GM18507 (cell line): ENCODE results near the gene EXOC2.
"Not testable (repeated sequence)": the region's sequence is repeated elsewhere in the genome, so short reads cannot be mapped to it uniquely, and the experiment has no call there.

Experiments used
- DNase-seq: peaks from one replicate; pipeline ENCODE4 v3.0.0; 2011; ENCODE audit warnings: low read depth; ENCODE audit not compliant: insufficient read length; ENCODE audit errors: extremely low spot score
- FAIRE-seq: peaks from 2 replicates; lab custom pipeline; 2011; peaks lifted over from hg19 to GRCh38; lab: Jason Lieb, UNC

Gene EXOC2

DNA sequence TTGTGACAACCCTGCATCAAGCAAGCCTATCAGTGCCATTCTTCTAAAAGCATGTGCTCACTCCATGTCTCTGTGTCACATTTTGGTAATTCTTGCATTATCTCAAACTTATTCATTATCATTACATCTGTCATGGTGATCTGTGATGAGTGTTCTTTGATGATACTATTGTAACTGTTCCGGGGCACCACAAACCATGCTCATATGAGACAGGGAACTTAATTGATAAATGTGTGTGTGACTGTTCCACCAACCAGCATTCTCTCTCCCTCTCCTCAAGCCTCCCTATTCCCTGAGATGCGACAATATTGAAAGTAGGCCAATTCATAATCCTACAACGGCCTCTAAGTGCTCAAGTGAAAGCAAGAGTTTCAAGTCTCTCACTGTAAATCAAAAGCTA lies 40.1 kb downstream of the EXOC2 start:
- FAIRE-seq (peak; percentile 48), DNase-seq (no peak)

DNA sequence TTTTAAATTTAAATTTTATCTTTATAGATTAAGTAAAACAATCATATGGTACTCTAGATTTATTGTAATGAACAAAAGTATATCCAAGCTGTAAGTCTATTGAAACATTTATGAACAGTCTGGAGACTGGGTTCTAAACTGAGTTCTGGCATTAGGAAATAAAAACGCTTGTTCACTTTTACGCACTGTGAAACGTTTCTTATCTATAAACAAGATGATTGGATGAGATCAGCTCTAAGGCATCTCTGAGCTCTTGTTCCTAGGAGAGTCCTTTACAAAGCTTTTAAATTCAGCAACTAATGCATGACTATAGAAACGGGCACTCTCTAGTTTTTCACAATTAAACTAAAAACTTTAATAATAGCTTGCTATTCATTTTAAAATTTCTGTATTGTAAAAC lies 42.8 kb downstream of the EXOC2 start:
- no peak for FAIRE-seq
- DNase-seq, result no peak

DNA sequence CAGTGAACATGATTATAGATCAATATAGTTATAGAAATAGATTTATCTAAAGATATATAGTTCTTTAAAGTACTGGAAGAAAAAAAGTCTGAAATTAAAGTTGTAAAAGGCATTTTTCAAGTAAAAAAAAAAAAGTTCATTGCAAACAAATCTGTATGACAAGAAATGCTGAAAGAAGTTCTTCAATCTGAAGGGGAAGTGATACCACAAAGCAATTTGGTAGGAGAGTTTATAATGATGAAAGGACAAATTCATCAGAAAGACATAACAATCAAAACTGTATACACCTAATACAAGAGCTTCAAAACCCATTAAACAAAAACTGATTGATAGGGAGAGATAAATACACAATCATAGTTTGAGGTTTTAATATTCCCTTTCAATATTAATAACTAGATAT lies 50.1 kb downstream of the EXOC2 start:
- FAIRE-seq (no peak), DNase-seq (no peak)

DNA sequence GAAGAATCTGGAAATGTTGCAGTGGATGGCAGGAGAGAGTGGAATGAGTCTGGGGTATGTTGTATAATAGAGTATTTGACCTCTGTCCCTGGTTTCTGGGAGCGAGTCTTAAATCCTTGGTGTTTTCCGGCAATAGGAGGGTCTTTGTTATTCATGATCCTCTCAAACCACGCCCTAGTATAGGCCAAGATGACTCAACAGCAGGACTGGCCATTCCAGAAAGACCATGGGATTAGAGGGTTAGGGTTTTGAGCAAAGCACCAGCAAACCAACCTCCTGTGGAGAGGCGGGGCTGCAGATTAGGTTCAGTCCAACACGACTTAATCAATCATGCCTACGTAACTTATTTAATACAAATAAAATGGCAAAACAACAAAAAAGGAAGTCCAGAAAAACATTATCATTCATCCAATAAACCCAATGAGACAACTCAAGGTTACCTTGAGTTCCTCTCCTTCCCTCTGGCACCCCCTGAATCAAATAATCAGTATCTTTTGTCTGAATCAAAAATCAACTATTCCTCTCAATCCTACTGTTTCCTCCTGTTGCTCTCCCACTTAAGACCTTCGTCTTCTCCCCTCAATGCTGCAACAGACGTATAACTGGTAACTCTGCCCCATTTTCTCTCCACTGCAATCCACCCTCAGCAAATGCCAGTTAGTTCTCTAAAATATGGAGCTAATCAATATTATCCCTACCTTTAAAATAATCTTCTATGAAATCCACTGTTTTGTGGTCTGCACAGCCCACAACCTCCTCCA lies 51.5 kb downstream of the EXOC2 start:
- FAIRE-seq (no peak), DNase-seq (no peak)

DNA sequence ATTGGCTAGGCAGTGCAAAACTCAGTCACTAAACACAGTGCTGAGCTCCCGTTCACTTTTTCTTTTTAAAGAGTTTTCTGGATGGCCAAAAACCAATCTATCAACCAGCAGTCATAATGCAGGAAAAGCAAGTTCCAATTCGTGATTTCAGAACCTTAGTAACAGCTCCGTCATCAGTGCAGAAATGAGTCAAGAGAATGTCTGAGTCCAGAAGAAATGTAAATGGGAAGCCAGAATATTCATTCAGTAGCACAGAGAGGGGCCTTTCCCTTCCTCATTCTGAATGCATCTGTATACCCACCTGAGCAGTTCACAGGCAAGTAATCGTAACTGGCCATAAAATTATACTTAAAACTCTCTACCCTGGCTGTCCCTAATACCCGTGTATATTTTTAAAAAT lies 56.5 kb downstream of the EXOC2 start:
- peak; percentile 75 for FAIRE-seq
- no peak for DNase-seq

DNA sequence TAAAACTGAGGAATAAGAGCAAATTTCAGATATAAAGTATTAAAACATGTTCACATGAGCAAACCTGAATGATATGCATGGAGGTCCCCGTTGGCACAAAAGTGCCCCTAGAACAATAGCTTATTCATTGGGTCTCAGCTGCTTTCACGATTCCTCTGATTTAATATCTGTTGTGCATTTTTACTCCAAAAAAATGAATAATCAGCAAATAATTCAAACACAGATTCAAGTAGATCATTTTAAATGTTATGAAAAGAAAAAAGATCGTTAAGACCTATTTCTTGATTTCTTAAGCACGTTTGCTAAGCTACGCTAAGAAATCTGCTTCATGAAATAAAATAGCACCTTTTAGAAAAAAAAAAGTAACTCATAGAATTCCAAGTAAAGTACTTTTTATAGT lies 57.7 kb downstream of the EXOC2 start:
- FAIRE-seq (no peak), DNase-seq (no peak)

DNA sequence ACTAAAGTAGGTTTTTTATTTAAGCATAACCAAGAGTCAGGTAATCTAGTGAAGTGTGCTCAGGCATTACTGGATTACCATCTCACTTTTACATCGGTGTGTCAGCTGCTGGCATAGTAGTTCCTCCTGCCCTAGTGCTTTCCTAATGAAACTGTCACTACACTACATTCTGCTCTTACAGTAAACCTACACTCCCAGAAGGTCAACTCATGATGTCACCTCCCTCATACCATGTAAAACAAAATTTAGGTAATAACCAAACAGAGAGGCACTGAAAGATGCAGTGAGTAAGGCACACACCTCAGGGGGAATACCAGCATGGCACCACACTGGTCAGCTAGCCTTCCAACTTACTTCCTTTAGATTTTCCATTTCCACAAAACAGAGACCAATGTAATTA lies 59.3 kb downstream of the EXOC2 start:
- DNase-seq (no peak), FAIRE-seq (no peak)

DNA sequence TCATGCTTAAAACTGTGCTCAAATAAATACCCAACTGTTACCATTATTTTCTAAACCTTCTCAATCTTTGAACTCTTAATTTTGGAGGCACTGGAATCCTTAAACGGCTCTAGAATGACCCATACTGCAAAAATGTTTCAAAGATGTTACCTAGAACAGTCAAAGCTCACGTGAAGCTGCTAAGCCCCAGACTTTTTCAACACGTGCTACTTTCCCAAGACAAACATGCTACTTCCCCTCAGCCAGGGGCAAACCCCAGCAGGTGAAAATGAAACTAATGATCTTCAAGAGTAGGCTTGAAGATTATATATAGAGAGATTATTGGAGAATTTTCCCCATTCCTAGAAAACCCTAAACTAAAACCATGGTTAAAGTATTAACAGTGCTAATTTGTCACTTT lies 64.2 kb downstream of the EXOC2 start:
- DNase-seq (peak; percentile 7), FAIRE-seq (peak; percentile 85)

DNA sequence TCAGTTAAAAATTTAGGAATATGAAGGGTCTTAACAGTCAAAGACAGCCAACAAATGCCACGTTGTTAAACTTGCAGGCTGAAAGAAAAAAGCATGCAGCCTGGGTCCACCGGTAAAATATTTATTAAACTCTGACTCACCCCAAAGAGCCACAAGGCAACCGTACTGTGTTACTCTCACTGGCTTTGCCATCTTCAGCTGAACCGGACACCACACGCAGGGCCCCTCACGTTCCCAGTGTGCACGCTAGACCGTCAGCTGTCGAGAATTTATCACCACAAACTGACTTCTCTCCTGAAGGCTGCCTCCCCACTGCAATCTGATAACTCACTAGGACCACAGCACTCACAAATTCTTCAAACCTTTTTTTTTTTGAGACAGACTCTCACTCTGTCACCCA lies 66.7 kb downstream of the EXOC2 start:
- DNase-seq (no peak), FAIRE-seq (no peak)

DNA sequence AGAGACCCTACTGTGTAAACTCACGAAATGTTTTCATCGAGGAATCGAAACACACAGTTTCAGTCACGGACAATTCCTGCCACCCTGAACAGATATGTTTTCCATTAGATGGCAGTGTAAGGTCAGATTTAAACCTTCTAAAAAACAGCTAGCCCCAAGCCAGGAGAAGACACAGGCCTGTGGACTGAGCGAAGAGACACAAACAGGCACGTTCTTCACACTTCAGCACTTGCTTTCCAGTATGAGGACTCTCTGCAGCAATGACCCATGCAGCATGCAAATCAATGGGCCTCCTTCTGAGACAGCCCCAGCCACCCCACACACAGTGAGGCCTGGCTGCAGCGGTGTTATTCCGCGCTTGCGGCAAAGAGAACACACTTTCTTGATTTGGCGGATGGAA lies 68.0 kb downstream of the EXOC2 start:
- FAIRE-seq, result no peak
- no peak for DNase-seq

DNA sequence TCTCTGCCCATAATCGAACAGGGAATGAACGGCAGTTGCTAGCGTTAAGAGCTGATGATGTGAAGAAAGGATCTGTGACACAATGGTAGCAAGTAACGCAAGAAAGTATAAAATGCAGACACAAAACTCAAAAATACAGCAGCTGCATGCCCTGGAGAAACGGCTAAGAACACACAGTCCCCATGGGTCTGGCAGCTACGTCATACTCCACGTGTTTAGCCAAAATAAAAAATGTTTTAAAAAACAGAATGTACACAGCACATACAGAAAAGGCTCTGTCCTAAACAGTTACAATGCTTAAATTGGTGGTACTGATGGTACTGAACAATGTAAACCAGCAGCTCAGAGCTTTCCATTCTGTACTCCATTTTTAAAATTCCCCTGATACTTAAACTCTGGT lies 70.5 kb downstream of the EXOC2 start:
- DNase-seq, result no peak

DNA sequence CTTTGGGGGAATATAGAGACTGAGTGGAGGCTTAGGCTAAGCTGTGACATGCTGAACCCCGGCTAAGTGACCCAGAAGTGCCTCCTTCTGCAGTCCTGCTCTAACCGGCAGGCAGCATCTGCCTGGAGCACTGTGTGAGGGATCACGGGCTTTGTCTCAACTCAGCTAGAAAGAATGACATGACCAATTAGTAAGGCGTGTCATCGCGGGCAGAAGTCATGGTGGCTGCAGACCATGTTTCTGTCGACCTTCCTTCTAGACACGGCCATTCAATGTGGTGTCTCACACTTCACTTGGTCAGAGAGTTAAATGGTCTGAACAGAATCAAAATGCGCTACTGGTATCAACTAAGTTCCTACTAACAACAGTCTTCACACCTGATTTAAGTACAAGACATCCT lies 71.0 kb downstream of the EXOC2 start:
- FAIRE-seq, result no peak
- DNase-seq, result no peak

More for the DNA sequence above, 70.5 kb downstream of the EXOC2 start:
- no peak for FAIRE-seq

DNA sequence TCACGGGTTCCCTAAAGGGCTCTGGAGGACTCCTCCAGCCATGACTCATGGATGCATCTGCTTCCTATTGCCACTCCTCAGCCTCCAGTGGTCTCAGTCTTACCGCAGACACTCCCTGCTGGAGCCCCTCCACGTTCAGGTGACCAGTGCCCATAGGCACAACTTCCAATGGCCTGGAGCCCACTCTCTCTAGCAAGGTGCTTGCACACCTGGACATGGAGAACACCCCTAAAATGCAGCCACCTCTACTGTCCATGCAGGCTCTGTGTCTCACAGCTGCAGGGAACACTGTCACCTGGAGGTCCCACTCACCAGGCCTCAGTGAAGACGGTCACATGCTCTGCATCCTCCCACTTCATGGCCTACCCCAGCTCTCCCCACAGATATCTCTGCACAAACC lies 72.0 kb downstream of the EXOC2 start:
- FAIRE-seq, result no peak
- DNase-seq, result no peak

DNA sequence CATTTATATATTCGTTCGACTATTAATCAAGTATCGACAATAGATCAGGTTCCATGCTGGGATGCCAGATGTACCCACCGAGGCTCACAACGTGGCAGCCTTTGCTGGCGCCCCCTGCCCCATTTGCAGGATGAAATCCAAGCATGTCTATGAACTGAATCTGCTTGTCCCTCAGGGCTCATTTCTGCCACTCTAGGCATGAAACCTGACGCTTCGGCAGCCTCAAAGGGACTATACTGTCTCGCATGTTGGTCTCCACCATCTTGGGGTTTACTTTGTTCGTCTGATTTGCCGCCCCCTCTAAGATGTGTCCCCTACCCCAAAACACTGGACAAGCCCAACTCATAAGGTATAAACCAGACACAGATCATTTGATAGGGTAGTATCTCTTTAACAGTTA lies 72.8 kb downstream of the EXOC2 start:
- FAIRE-seq (no peak), DNase-seq (no peak)

DNA sequence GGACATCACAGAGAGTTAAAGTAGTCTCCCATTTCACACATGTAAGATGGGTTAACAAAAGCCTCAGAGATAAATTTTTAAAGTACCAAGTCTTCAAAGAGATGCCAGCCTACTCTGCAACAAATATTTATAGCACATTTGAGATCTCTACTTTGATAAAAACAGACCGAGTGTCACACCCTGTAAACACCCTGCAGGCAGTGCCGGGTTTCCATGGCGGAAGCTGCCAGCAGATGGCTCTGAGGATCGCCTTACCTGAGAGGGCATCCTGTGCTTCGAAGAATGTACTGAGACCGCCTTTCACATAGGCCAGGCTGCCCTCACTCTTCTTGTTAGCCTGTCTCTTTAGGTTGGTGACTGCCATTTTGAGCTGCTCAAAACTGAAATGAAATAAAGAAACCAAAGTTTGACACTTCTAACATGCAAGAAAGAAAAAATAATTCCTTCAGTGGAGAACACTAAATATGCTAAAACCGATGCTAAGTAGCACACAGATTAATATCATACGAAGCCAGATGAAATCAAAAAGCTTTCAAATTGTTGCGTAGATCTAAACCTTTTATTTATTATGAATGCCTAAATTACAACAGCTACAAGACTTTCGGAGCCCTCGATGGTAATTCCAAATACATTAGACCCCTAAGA lies 75.4 kb downstream of the EXOC2 start:
- no peak for DNase-seq
- no peak for FAIRE-seq

DNA sequence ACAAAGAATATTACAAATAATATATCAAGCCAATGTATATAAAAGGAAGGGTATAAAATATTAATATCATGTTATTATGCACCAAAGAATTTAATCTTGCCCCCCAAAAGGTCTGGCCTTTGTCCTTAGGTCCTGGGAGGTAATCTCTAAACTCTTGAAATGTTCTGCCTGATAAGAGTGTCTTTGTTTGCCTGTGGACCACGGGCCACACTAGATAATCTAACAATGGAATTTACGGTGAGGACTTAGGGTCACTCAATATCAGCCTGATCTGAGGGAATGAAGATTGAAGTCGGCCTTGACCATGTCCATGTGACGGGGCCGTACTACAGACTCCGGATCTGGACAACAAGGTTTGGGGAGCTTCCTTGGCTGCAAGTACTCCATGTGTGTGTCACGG lies 79.0 kb downstream of the EXOC2 start:
- FAIRE-seq (no peak), DNase-seq (no peak)

DNA sequence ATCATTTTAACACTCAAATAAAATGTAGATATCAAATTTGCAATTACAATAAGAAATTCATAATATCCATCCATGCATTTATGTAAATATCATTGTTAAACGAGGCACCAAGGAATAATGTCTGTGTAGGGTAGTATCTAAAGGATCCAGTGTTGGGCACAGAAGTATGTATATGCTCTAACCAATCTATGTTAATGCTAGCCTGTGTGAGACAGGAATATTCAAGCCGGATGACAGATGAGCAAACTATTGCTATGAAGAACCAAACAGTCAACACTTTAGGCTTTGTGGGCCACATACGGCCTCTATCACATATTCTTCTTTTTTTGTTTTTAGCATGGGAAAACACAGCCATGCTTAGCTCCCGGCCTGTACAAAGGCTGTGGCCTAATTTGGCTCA lies 81.0 kb downstream of the EXOC2 start:
- no peak for FAIRE-seq
- DNase-seq, result no peak

DNA sequence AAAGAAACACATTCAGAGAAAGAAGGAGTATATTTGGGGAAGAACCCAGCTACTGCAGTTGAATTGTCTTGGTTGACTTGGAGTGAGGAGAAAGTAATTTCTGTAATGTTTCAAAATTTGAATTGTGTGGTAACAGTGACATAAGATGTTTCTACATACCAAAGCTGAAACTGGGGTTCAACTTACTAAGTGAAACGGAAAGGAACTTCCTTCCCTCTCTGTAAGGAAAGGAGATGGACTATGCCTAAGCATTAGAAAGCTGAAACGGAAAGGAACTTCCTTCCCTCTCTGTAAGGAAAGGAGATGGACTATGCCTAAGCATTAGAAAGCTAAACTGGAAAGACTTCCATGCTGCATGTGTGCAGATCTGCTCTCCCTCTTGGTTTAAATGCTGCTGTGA lies 82.1 kb downstream of the EXOC2 start:
- DNase-seq (no peak), FAIRE-seq (peak; percentile 76)

DNA sequence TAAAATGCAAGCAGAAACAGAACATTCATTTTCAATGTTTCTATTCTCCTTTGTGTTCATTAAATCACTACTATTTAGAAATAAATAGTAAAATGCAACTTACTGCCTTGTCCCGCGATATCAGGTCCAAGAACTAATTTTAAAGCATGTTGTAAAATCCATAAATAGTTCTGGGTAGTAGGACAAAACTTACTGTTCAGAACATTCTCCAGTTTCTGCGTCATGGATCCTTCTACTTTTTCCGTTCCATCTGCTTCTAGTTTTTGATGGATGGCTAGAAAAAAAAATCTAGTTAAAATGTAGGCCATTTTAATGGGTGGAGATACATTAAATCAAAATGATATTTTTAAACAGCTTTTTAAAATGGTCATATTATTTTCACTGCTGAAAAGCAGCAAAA lies 83.0 kb downstream of the EXOC2 start:
- DNase-seq, result no peak
- FAIRE-seq, result no peak

DNA sequence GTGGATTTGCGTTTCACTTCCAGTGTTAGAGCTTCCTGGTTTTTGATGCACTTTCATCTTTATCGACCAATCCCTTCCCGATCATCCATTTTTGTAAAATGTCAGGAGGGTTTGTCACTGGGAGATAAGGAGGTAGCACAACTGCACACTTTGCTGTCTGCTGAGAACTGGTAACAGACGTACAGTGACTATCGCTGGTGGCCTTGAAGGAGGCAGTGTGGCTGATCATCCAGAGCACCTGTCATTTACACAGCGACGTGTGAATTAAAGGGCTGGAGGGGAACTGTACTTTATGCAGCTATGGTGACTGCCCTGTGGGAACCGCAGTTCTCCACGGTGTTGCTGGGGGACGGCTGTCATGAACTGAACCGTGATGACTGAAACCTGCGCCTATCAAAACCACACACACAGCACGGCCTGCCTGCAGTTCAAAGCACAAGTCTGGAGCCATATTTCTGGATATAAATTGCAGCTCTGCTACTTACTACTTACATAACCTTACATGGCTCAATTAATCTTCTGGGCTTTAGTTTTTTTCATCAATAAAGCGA lies 86.0 kb downstream of the EXOC2 start:
- no peak for DNase-seq
- FAIRE-seq, result no peak

DNA sequence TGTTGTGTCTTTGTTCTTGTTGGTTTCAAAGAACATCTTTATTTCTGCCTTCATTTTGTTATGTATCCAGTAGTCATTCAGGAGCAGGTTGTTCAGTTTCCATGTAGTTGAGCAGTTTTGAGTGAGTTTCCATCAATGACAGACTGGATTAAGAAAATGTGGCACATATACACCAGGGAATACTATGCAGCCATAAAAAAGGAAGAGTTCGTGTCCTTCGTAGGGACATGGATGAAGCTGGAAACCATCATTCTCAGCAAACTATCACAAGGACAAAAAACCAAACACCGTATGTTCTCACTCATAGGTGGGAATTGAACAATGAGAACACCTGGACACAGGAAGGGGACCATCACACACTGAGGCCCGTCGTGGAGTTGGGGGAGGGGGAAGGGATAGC lies 87.0 kb downstream of the EXOC2 start:
- not testable (repeated sequence) for DNase-seq, FAIRE-seq
